ENCODE measurements around the gene HMCES.

The HMCES gene

DNA sequence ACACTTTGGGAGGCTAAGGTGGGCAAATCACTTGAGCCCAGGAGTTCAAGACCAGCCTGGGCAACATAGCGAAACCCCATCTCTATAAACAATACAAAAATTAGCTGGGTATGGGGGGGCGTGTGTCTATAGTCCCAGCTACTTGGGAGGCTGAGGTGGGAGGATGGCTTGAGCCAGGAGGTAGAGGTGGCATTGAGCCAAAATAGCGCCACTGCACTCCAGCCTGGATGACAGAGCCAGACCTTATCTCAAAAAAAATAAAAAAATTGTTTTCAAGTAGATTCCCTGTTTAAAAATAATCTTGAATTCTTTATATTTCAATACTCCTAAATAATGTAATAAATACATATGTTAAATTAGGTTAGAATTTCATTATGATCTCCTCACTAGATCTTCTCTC lies 9.8 kb downstream of the HMCES start:
- DNase-seq, result no peak
- no peaks in the 10 kb centered on the region for H3K27me3 ChIP-seq
- H3K4me1 ChIP-seq, result no peaks in the 10 kb centered on the region
- TF ChIP-seq, protein P1, sequence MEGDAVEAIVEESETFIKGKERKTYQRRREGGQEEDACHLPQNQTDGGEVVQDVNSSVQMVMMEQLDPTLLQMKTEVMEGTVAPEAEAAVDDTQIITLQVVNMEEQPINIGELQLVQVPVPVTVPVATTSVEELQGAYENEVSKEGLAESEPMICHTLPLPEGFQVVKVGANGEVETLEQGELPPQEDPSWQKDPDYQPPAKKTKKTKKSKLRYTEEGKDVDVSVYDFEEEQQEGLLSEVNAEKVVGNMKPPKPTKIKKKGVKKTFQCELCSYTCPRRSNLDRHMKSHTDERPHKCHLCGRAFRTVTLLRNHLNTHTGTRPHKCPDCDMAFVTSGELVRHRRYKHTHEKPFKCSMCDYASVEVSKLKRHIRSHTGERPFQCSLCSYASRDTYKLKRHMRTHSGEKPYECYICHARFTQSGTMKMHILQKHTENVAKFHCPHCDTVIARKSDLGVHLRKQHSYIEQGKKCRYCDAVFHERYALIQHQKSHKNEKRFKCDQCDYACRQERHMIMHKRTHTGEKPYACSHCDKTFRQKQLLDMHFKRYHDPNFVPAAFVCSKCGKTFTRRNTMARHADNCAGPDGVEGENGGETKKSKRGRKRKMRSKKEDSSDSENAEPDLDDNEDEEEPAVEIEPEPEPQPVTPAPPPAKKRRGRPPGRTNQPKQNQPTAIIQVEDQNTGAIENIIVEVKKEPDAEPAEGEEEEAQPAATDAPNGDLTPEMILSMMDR (IDR thresholded peaks at IDR 0.05; ENCODE audit: low read depth, low read length), result no peak
- no peaks in the 10 kb centered on the region for H3K9me3 ChIP-seq
- peaks cover 18% of the 10 kb centered on the region for H3K36me3 ChIP-seq
- no peak overlapping the region for H3K4me3 ChIP-seq (ENCODE audit: low read depth, low read length)

DNA sequence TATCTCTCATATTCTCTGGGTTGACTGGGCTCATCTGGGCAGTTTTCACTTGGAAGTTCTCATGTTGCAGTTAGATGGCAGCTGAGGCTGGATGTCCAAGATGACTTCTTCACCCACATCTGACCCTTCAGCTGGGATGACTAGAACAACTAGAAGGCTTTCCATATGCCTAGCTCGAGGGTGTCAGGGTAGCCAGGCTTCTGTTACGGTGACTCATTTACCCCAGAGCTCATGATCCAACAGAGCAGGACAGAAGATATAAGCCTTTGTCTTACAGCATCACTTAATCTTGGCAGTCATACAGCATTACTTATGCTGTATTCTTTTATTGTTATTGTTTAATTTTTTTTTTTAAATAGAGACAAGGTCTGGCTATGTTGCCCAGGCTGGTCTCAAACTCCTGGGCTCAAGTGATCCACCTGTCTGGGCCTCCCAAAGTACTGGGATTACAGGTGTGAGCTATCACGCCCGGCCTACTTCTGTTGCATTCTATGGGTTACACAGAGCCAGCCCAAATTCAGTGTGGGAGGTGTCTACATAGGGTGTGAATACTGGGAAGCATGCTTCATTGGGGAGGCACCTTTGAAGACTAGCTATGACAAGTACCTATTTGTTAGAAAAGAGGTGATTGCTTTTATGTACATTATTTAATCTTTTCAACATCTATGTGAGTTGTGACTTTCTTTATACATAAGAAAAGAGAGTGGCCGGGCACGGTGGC lies 10.7 kb downstream of the HMCES start:
- Histone ChIP-seq H3K36me3 (peaks cover 22% of the 10 kb centered on the region), H3K27me3 (no peaks in the 10 kb centered on the region), H3K4me3 (ENCODE audit: low read depth, low read length) (no peak overlapping the region), H3K4me1 (no peaks in the 10 kb centered on the region), H3K9me3 (no peaks in the 10 kb centered on the region; the same call in 1 of the 2 replicates)
- no peak for DNase-seq
- TF ChIP-seq, protein P1 (IDR thresholded peaks at IDR 0.05; ENCODE audit: low read depth, low read length), result no peak

DNA sequence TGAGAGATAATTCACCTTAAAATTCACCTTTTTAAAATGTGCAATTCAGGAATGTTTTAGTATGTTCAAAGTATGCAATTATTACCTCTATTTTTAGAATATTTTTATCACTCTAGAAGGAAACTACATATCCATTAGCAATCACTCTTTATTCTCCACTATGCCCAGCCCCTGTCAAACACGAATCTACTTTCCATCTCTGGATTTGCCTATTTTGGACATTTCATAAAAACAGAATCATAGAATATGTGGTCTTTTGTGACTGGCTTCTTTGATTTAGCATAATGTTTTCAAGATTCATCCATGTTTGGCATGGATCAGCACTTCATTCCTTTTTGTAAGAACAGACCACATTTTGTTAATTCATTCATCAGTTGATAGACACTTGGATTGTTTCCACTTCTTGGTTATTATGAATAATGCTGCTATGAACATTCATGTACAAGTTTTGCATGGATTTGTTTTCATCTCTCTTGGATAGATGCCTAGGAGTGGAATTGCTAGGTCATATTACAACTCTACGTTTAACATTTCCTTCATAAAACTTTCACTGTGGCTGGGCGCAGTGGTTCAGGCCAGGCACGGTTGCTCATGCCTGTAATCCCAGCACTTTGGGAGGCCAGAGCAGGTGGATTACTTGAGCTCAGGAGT lies 12.7 kb downstream of the HMCES start:
- H3K27me3 ChIP-seq, result no peaks in the 10 kb centered on the region
- H3K9me3 ChIP-seq, result no peaks in the 10 kb centered on the region; the same call in 1 of the 2 replicates
- no peak for DNase-seq
- no peaks in the 10 kb centered on the region for H3K4me1 ChIP-seq
- peaks cover 22% of the 10 kb centered on the region for H3K36me3 ChIP-seq
- H3K4me3 ChIP-seq (ENCODE audit: low read depth, low read length), result no peak overlapping the region
- TF ChIP-seq, protein P1 (IDR thresholded peaks at IDR 0.05; ENCODE audit: low read depth, low read length), result no peak

DNA sequence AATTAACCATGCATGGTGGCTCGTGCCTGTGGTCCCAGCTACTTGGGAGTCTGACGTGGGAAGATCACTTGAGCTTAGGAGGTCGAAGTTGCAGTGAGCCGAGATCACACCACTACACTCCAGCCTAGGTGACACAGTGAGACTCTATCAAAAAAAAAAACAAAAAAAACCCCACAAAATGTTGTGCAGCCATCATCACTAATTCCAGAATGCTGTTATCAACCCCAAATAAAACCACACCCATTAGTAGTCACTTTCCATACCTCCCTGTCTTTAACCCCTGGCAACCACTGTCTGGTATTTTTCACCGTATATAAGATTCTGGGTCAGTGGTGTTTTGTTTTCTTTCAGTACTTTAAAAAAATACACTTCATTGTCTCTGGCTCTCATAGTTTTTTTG lies 16.6 kb downstream of the HMCES start:
- H3K9me3 ChIP-seq, result no peaks in the 10 kb centered on the region; the same call in 1 of the 2 replicates
- no peaks in the 10 kb centered on the region for H3K4me1 ChIP-seq
- DNase-seq, result no peak
- H3K4me3 ChIP-seq (ENCODE audit: low read depth, low read length), result no peak overlapping the region
- TF ChIP-seq, protein P1 (IDR thresholded peaks at IDR 0.05; ENCODE audit: low read depth, low read length), result no peak
- H3K27me3 ChIP-seq, result no peaks in the 10 kb centered on the region
- H3K36me3 ChIP-seq, result peaks cover 28% of the 10 kb centered on the region

DNA sequence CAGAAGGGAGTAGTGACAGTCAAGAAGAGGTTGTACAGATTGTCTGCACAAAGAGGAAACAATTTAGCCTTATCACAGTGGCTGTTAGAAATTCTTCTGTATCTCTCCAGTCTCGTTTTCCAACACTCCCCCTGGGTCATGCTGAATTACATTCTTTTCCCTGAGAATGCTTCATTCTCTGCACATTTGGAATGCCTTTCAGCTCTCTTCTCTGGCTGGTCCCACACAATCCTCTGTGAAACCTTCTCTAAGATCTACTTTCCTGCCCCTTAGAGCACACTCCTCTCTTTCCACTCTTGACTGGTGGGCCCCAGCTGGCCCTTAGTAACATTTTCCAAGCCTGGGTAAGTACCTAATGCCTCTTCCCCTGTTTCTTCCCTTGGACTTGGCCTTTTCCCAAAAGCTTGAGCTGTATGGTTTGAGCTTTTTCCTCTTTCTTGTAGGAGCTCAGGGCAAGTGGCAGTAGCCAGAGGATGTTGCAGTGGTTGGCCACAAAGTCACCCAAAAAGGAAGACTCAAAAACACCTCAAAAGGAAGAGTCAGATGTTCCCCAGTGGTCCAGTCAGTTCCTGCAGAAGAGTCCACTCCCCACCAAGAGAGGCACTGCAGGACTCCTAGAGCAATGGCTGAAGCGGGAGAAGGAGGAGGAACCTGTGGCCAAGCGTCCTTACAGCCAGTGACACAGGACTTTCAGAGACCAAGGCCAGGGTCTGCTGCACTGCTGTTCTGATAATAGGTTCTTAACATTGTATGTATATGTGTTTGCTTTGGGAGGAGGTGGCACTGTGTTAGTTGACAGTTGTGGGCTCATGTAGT lies 25.7 kb downstream of the HMCES start:
- H3K36me3 ChIP-seq, result peaks cover 20% of the 10 kb centered on the region
- no peak overlapping the region for H3K4me3 ChIP-seq (ENCODE audit: low read depth, low read length)
- no peak for DNase-seq
- H3K9me3 ChIP-seq, result no peaks in the 10 kb centered on the region
- no peaks in the 10 kb centered on the region for H3K27me3 ChIP-seq
- peaks cover 15% of the 10 kb centered on the region for H3K4me1 ChIP-seq
- TF ChIP-seq, protein P1 (IDR thresholded peaks at IDR 0.05; ENCODE audit: low read depth, low read length), result no peak

Measured in BE2C (cell line).